Mesodermal cell (in vitro differentiated cells): ENCODE data around the gene RPL27A.

Experiments used
- H3K27ac ChIP-seq: 2 replicates; pipeline ENCODE4 v1.7.0; 2013; ENCODE audit warnings: mild to moderate bottlenecking, low read depth, low read length, moderate library complexity; ENCODE audit not compliant: severe bottlenecking
- H3K36me3 ChIP-seq: 2 replicates; pipeline ENCODE4 v1.7.1; 2013; ENCODE audit warnings: mild to moderate bottlenecking, low read length, moderate library complexity; ENCODE audit not compliant: control insufficient read depth, insufficient read depth
- H3K4me1 ChIP-seq: one replicate; pipeline ENCODE4 v1.7.1; 2013; ENCODE audit warnings: mild to moderate bottlenecking, low read length; ENCODE audit not compliant: insufficient read depth, control insufficient read depth, poor library complexity, severe bottlenecking
- H3K4me3 ChIP-seq: 2 replicates; pipeline ENCODE4 v1.7.0; 2013; ENCODE audit warnings: low read length, control low read depth, mild to moderate bottlenecking; ENCODE audit not compliant: insufficient read depth, poor library complexity, severe bottlenecking; ENCODE audit errors: extremely low read depth
- H3K9me3 ChIP-seq: 2 replicates; pipeline ENCODE4 v1.7.1; 2013; ENCODE audit warnings: mild to moderate bottlenecking, low read length, moderate library complexity; ENCODE audit not compliant: control insufficient read depth
- WGBS, 2 experiments: methylation state at CpG; one replicate each; pipeline ENCODE4 v1.1.5; 2013; ENCODE audit warnings: missing lambda C conversion rate in 2 of 2; ENCODE audit not compliant: insufficient coverage in 2 of 2; 5-methylcytosine and 5-hydroxymethylcytosine counted together

RPL27A gene

DNA sequence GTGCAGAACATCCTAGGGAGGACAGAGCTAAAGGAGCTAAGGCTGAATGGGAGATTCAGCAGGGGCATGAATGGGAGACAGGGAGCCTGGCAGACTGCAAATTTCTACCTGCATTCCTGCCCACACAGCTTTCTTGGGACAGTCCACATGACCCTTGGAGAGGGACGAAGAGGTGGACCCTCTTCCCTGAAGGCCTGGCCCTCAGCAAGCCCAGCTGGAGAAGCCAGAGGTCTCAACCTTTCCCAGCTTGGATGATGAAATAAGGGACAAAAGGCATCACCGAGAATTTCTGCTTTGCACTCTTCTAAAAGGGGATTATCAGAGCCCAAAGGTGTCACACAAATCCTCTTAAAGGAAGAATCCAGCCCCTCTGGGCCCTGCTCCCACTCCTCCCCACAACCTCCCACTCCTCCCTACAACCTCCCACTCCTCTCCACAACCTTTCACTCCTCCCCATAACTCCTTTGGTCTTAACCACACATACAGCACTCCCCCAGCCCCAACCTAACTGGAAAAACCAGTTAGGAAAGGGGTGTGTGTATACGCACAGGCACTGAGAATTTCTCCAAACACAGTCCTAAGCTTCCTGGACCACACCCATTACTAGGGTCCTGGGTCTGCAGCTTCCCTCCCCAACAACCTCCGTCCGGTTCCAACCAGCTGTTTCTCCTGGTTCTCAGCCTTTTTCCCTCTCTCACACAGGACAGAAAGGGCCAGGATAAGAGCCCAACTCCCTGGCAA is 38.4 kb downstream of the RPL27A start:
- peaks cover 84% of the 10 kb centered on the region for H3K4me1 ChIP-seq
- no peaks in the 10 kb centered on the region for H3K9me3 ChIP-seq
- WGBS, 2 experiments: 88 to 92% methylated on average over 2 to 3 of the region's 5 CpGs
- H3K27ac ChIP-seq: peak overlapping the region; percentile 98
- no peak overlapping the region for H3K4me3 ChIP-seq
- peaks cover 46% of the 10 kb centered on the region for H3K36me3 ChIP-seq

- Histone ChIP-seq H3K27ac (peak overlapping the region; percentile 98), H3K9me3 (no peaks in the 10 kb centered on the region)
- WGBS, 2 experiments: 83 to 93% methylated on average over 9 to 11 of the region's 13 CpGs
Observed at GRCh38 chr11:8721609-8722500, 39.3 kb downstream of the RPL27A start.

GRCh38 chr11:8722809-8723208 is 40.2 kb downstream of the RPL27A start:
- Histone ChIP-seq H3K36me3 (peaks cover 44% of the 10 kb centered on the region), H3K4me1 (peaks cover 66% of the 10 kb centered on the region), H3K27ac (peak overlapping the region; percentile 98), H3K4me3 (no peak overlapping the region), H3K9me3 (no peaks in the 10 kb centered on the region)
- 90 to 100% methylated on average over 3 of the region's 3 CpGs for WGBS, 2 experiments

More at GRCh38 chr11:8721609-8722500, 39.3 kb downstream of the RPL27A start:
- Histone ChIP-seq H3K4me1 (peaks cover 75% of the 10 kb centered on the region), H3K4me3 (no peak overlapping the region), H3K36me3 (peaks cover 46% of the 10 kb centered on the region)

GRCh38 chr11:8723711-8724110 is 41.1 kb downstream of the RPL27A start:
- WGBS, 2 experiments: 83 to 88% methylated on average over 3 to 4 of the region's 7 CpGs
- Histone ChIP-seq H3K4me1 (peaks cover 67% of the 10 kb centered on the region), H3K27ac (no peak overlapping the region), H3K4me3 (no peak overlapping the region), H3K9me3 (no peaks in the 10 kb centered on the region), H3K36me3 (peaks cover 44% of the 10 kb centered on the region)

DNA sequence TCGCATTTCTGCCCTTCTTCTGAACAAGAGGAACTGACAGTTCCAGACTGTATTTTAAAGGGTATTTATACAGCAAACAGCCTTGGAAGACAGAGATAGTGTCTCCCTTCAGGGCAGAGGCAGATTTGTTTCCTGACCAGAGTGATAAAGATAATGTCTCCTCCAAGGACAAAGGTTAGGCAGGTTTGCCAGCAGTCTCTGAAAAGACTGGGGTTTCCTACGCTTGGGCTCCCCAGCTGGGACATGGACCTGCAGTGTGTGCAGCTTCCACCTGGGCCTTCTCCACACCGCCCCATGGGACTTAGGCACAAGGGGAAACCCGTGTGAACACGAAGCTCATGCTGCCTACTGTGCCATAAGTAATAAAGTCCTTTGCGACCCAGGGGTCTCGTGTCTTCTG is 42.1 kb downstream of the RPL27A start:
- Histone ChIP-seq H3K27ac (peak overlapping the region; percentile 53), H3K4me3 (no peak overlapping the region), H3K9me3 (no peaks in the 10 kb centered on the region), H3K4me1 (peaks cover 67% of the 10 kb centered on the region), H3K36me3 (peaks cover 45% of the 10 kb centered on the region)
- 95 to 100% methylated on average over 5 to 7 of the region's 7 CpGs for WGBS, 2 experiments

DNA sequence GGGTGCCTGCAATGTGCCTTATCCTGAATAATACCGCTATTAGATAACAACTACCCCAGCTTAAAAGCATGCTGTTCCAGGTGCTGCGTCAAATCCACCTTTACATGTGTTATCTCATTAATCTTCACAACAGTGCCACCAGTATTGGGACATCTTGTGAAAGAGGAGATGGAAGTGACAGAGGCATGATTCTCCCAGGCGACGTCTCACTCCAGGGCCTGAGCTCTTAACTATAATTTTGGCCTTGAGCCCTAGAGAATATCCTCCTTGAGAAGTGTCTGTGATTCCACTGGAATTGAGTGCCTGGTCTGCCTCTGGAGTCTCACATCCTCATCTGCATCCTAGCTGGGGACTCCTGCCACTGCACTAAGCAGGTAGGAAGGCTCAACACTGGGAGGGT is 43.8 kb downstream of the RPL27A start:
- Histone ChIP-seq H3K4me1 (peaks cover 52% of the 10 kb centered on the region), H3K9me3 (no peaks in the 10 kb centered on the region), H3K4me3 (no peak overlapping the region), H3K36me3 (peaks cover 62% of the 10 kb centered on the region), H3K27ac (no peak overlapping the region)
- 94 to 100% methylated on average over 2 to 3 of the region's 4 CpGs for WGBS, 2 experiments

- Histone ChIP-seq H3K27ac (peak overlapping the region; percentile 2), H3K4me3 (no peak overlapping the region), H3K36me3 (peaks cover 58% of the 10 kb centered on the region), H3K4me1 (peaks cover 47% of the 10 kb centered on the region), H3K9me3 (no peaks in the 10 kb centered on the region)
- WGBS, 2 experiments: 71 to 81% methylated on average over 4 of the region's 4 CpGs
Observed at GRCh38 chr11:8728563-8728962, 46.0 kb downstream of the RPL27A start.

DNA sequence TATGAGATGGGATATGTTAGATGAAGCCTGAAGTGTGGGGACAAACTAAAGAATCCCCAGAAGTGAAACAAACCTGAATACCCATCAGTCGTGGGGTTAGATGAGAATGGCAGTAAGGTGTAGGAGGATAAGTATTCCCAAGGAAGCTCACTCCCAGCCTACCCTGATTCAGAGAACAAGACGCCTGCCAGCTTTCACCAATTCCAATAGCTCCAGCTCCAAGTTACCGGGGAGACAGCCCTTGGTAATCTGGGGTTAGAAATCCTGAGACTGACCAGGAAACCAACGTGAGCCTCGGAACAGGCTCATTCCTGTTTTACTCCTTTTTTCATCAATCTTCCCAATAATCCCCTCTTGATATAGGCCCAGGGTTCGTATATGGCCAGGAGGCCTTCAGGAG is 46.5 kb downstream of the RPL27A start:
- Histone ChIP-seq H3K4me1 (peaks cover 50% of the 10 kb centered on the region), H3K9me3 (no peaks in the 10 kb centered on the region), H3K27ac (peak overlapping the region; percentile 2), H3K36me3 (peaks cover 54% of the 10 kb centered on the region), H3K4me3 (no peak overlapping the region)
- 60% methylated on average over 1 of the region's 6 CpGs; no CpG with 5 or more reads in 1 of the 2 experiments for WGBS, 2 experiments

- no peak overlapping the region for H3K4me3 ChIP-seq
- H3K36me3 ChIP-seq: peaks cover 44% of the 10 kb centered on the region
- peaks cover 44% of the 10 kb centered on the region for H3K4me1 ChIP-seq
- WGBS, 2 experiments: 93 to 94% methylated on average over 34 to 37 of the region's 38 CpGs
- H3K9me3 ChIP-seq: no peaks in the 10 kb centered on the region
- no peak overlapping the region for H3K27ac ChIP-seq
Observed at GRCh38 chr11:8729837-8730696, 47.5 kb downstream of the RPL27A start.

DNA sequence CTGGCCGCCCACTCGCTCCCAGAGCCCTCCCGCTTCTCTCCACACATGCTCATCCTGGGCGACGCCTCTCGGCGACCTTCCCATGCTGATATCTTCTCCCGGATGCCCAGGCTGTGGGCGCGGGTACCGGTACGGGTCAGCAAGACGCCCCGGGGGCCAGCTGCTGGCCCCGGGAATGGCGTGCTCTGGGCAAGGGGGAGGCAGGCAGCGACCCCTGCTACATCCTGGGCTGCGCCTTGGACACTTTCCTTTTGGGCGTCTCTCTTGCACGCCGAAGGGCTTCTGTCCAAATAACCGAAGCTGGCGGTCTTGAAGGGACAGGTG is 48.1 kb downstream of the RPL27A start:
- H3K9me3 ChIP-seq: no peaks in the 10 kb centered on the region
- H3K4me1 ChIP-seq: peaks cover 44% of the 10 kb centered on the region
- 94 to 97% methylated on average over 21 to 23 of the region's 23 CpGs for WGBS, 2 experiments
- peaks cover 38% of the 10 kb centered on the region for H3K36me3 ChIP-seq
- H3K27ac ChIP-seq: no peak overlapping the region
- no peak overlapping the region for H3K4me3 ChIP-seq
